Mesendoderm (in vitro differentiated cells): ENCODE data around the gene KRT8.
A peak's percentile ranks its signal among the peaks of the same experiment; 100 is the strongest.

Experiments used
- DNase-seq: peaks from one replicate; pipeline ENCODE4 v3.0.0; 2013
- H2AK5ac ChIP-seq: 2 replicates; pipeline ENCODE4 v1.6.1; 2013; ENCODE audit warnings: low read length, inconsistent platforms
- H2BK120ac ChIP-seq: 2 replicates; pipeline ENCODE4 v1.6.1; 2013; ENCODE audit warnings: low read depth, mild to moderate bottlenecking, low read length, moderate library complexity, mixed read lengths
- H2BK15ac ChIP-seq: replicated peaks from 2 replicates; pipeline ENCODE4 v1.6.1; 2013; ENCODE audit warnings: low read depth, mild to moderate bottlenecking, moderate library complexity
- H2BK5ac ChIP-seq: 2 replicates; pipeline ENCODE4 v1.6.1; 2013; ENCODE audit warnings: low read length, inconsistent platforms
- H3K18ac ChIP-seq: 2 replicates; pipeline ENCODE4 v1.6.1; 2013; ENCODE audit warnings: mild to moderate bottlenecking, low read length, mixed read lengths
- H3K23ac ChIP-seq: one replicate; pipeline ENCODE4 v1.6.1; 2013; ENCODE audit warnings: low read length
- H3K27ac ChIP-seq: 2 replicates; pipeline ENCODE4 v1.5.1; 2013; ENCODE audit warnings: low read depth, mild to moderate bottlenecking, inconsistent platforms, low read length, moderate library complexity
- H3K27me3 ChIP-seq: 2 replicates; pipeline ENCODE4 v1.6.1; 2013; ENCODE audit warnings: low read length, control low read depth, mild to moderate bottlenecking, inconsistent platforms; ENCODE audit not compliant: insufficient read depth, poor library complexity
- H3K36me3 ChIP-seq: 2 replicates; pipeline ENCODE4 v1.6.1; 2013; ENCODE audit warnings: low read length, inconsistent platforms; ENCODE audit not compliant: control insufficient read depth, insufficient read depth
- H3K4ac ChIP-seq: one replicate; pipeline ENCODE4 v1.6.1; 2013; ENCODE audit warnings: low read depth, mild to moderate bottlenecking, low read length, moderate library complexity
- H3K4me1 ChIP-seq: 2 replicates; pipeline ENCODE4 v1.6.1; 2013; ENCODE audit warnings: low read depth, low read length, inconsistent platforms; ENCODE audit not compliant: control insufficient read depth
- H3K4me2 ChIP-seq: 2 replicates; pipeline ENCODE4 v1.6.1; 2013; ENCODE audit warnings: low read length
- H3K4me3 ChIP-seq: 2 replicates; pipeline ENCODE4 v1.5.1; 2013; ENCODE audit warnings: mild to moderate bottlenecking, low read length
- H3K56ac ChIP-seq: one replicate; pipeline ENCODE4 v1.6.1; 2013; ENCODE audit warnings: low read length
- H3K79me1 ChIP-seq: 2 replicates; pipeline ENCODE4 v1.6.1; 2013; ENCODE audit warnings: low read length, inconsistent platforms
- H3K79me2 ChIP-seq: 2 replicates; pipeline ENCODE4 v1.6.1; 2013; ENCODE audit warnings: mild to moderate bottlenecking, low read length; ENCODE audit not compliant: control insufficient read depth, insufficient read depth
- H3K9ac ChIP-seq: 2 replicates; pipeline ENCODE4 v1.6.1; 2013; ENCODE audit warnings: low read length, inconsistent platforms
- H4K5ac ChIP-seq: one replicate; pipeline ENCODE4 v1.6.1; 2013; ENCODE audit warnings: low read length
- H4K8ac ChIP-seq: one replicate; pipeline ENCODE4 v1.6.1; 2013; ENCODE audit warnings: low read depth, mild to moderate bottlenecking, control low read depth, low read length, moderate library complexity
- whole genome bisulfite sequencing: extraction: QIAGEN DNeasy Blood & Tissue Kit; methylation state at CpG from one replicate; pipeline ENCODE4 v1.1.7; 2013; ENCODE audit warnings: low lambda C conversion rate, missing lambda C conversion rate; ENCODE audit not compliant: insufficient coverage; ENCODE audit errors: extremely low coverage; 5-methylcytosine and 5-hydroxymethylcytosine counted together

KRT8 gene

DNA sequence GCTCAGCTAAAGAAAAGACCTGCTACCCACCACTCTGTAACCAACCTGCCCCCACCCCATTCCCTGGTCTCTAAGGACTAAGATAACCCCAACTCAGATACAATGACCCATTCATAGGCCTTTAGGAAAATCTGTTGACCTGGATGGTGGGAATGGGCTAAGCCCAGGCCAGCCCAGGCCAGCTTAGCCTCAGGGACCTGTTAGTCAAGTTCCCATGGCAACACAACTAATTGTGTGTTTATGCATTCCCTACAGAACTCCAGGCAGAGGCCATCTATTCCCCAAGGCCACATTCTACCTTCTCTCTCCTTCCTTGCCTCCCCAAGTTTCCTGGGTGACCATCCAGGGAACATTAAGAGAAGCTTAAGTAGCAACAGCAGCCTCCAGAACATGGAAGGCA is 16.1 kb upstream of the KRT8 start:
- Histone ChIP-seq H3K4me1 (peaks cover 20% of the 10 kb centered on the region), H3K18ac (no peak overlapping the region), H2AK5ac (no peak overlapping the region), H2BK120ac (no peak overlapping the region), H3K27me3 (no peaks in the 10 kb centered on the region), H3K9ac (no peak overlapping the region), H4K5ac (no peak overlapping the region), H3K4ac (no peak overlapping the region), H3K56ac (no peak overlapping the region), H3K27ac (no peak overlapping the region), H3K36me3 (no peaks in the 10 kb centered on the region), H3K23ac (no peak overlapping the region), H2BK5ac (peak overlapping the region; percentile 10), H3K4me2 (no peak overlapping the region), H3K4me3 (no peak overlapping the region), H3K79me1 (no peaks in the 10 kb centered on the region), H3K79me2 (no peaks in the 10 kb centered on the region), H4K8ac (no peak overlapping the region), H2BK15ac (no peak overlapping the region)
- peak; percentile 96 for DNase-seq

DNA sequence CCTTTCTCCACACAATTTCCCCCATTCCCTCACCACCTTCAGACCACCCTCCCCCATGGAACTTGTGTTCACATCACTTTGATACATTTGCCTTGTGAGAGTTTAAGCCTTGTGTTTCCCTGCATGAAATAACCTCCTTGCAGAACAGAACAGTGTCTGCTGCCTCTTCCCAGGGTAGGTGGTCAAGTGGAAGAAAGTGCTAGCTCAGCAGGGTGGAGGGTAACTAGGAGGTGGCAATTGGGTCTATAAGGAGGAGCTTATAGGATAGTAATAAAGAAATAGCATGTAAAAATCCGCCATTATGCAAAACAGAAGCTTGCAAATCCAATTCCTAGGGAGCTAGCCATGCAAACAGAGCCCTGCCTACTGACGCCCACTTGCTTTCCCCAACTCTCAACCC is 13.9 kb upstream of the KRT8 start:
- Histone ChIP-seq H3K56ac (no peak overlapping the region), H3K4me3 (no peak overlapping the region), H3K36me3 (no peaks in the 10 kb centered on the region), H2AK5ac (no peak overlapping the region), H3K9ac (no peak overlapping the region), H4K8ac (no peak overlapping the region), H3K27ac (peak overlapping the region; percentile 29), H3K23ac (no peak overlapping the region), H3K18ac (no peak overlapping the region), H3K4me2 (no peak overlapping the region), H2BK15ac (no peak overlapping the region), H3K27me3 (no peaks in the 10 kb centered on the region), H3K79me2 (no peaks in the 10 kb centered on the region), H3K4me1 (peaks cover 5% of the 10 kb centered on the region), H4K5ac (no peak overlapping the region), H2BK120ac (no peak overlapping the region), H2BK5ac (no peak overlapping the region), H3K4ac (no peak overlapping the region), H3K79me1 (no peaks in the 10 kb centered on the region)
- no CpG with 5 or more reads among the region's 2 CpGs for WGBS
- DNase-seq: no peak

DNA sequence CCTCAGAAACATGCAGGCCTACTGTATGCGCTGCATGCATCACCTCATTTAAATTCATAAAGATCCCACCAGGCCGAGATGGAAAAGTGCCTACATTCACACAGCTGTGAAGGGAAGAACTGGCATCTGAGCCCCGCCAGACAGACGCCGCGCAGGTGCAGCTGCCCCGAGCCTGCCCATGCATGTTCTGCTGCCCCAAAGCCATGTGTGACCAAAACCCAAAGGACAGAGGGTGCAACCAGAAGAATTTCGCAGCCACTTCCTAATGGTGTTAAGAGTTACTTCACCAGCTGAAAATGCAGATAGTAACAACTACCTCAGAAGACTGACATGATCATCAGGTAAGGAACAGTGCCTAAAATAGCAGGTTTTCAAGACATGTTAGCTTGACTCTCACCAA is 13.5 kb upstream of the KRT8 start:
- H2BK15ac ChIP-seq: no peak overlapping the region
- H4K5ac ChIP-seq: no peak overlapping the region
- H3K79me1 ChIP-seq: no peaks in the 10 kb centered on the region
- H2AK5ac ChIP-seq: no peak overlapping the region
- no peaks in the 10 kb centered on the region for H3K27me3 ChIP-seq
- H3K23ac ChIP-seq: no peak overlapping the region
- H3K4me3 ChIP-seq: no peak overlapping the region
- no peak overlapping the region for H3K9ac ChIP-seq
- no peaks in the 10 kb centered on the region for H3K36me3 ChIP-seq
- H2BK120ac ChIP-seq: no peak overlapping the region
- DNase-seq: peak; percentile 86
- no peak overlapping the region for H2BK5ac ChIP-seq
- no peak overlapping the region for H3K27ac ChIP-seq
- no peak overlapping the region for H3K4ac ChIP-seq
- no peak overlapping the region for H3K18ac ChIP-seq
- H4K8ac ChIP-seq: no peak overlapping the region
- peaks cover 5% of the 10 kb centered on the region for H3K4me1 ChIP-seq
- H3K4me2 ChIP-seq: no peak overlapping the region
- no peak overlapping the region for H3K56ac ChIP-seq
- H3K79me2 ChIP-seq: no peaks in the 10 kb centered on the region
- WGBS: no CpG with 5 or more reads among the region's 8 CpGs

DNA sequence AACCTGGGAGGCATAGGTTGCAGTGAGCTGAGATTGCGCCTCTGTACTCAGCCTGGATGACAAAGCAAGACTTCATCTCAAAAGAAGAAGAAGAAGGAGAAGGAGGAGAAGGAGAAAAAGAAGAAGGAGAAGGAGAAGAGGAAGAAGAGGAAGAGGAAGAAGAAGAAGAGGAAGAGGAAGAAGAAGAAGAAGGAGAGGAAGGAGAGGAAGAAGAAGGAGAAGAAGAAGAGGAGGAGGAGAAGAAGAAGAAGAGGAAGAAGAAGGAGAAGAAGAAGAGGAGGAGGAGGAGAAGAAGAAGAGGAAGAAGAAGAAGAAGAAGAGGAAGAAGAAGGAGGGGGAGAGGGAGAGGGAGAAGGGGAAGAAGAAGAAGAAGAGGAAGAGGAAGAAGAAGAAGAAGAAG is 12.9 kb upstream of the KRT8 start:
- Histone ChIP-seq H3K27ac (no peak overlapping the region), H3K9ac (no peak overlapping the region), H2BK15ac (no peak overlapping the region), H3K4me3 (no peak overlapping the region), H2BK120ac (no peak overlapping the region), H2AK5ac (no peak overlapping the region), H3K27me3 (no peaks in the 10 kb centered on the region), H3K79me1 (no peaks in the 10 kb centered on the region), H4K8ac (no peak overlapping the region), H3K4ac (no peak overlapping the region), H3K4me1 (peaks cover 5% of the 10 kb centered on the region), H3K4me2 (no peak overlapping the region), H3K79me2 (no peaks in the 10 kb centered on the region), H3K23ac (no peak overlapping the region), H2BK5ac (no peak overlapping the region), H3K56ac (no peak overlapping the region), H3K36me3 (no peaks in the 10 kb centered on the region), H4K5ac (no peak overlapping the region), H3K18ac (no peak overlapping the region)
- no CpG with 5 or more reads among the region's 1 CpG for WGBS
- no peak for DNase-seq

DNA sequence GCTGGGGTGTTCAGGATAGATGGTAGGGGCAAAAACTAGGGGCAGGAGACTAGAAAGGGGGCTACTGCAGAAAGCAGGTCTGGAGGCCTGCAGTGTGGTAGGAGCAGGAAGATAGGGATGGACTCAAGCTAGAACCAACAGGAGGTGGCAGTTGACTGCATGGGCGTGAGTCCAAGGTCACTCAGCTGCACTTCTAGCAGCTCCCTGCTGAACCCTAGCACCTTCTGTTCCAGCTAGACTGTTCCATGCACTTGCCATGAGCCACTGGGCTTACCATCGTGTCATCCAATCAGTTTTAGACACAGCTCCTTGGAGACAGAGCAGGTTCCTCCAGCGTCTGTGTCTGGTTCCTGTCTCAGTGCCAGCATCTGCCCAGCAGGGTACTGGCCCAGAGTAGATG is 11.3 kb upstream of the KRT8 start:
- no peak overlapping the region for H2BK15ac ChIP-seq
- no peak overlapping the region for H3K4ac ChIP-seq
- DNase-seq: no peak
- no peak overlapping the region for H3K9ac ChIP-seq
- no peak overlapping the region for H3K4me3 ChIP-seq
- no peak overlapping the region for H3K27ac ChIP-seq
- no peaks in the 10 kb centered on the region for H3K36me3 ChIP-seq
- no peak overlapping the region for H4K8ac ChIP-seq
- H2BK5ac ChIP-seq: no peak overlapping the region
- peaks cover 2% of the 10 kb centered on the region for H3K4me1 ChIP-seq
- H3K23ac ChIP-seq: no peak overlapping the region
- no peaks in the 10 kb centered on the region for H3K79me1 ChIP-seq
- no peak overlapping the region for H4K5ac ChIP-seq
- no peaks in the 10 kb centered on the region for H3K27me3 ChIP-seq
- H2AK5ac ChIP-seq: peak overlapping the region; percentile 43
- H2BK120ac ChIP-seq: no peak overlapping the region
- H3K56ac ChIP-seq: no peak overlapping the region
- no peak overlapping the region for H3K4me2 ChIP-seq
- H3K18ac ChIP-seq: no peak overlapping the region
- WGBS: no CpG with 5 or more reads among the region's 3 CpGs
- H3K79me2 ChIP-seq: no peaks in the 10 kb centered on the region

DNA sequence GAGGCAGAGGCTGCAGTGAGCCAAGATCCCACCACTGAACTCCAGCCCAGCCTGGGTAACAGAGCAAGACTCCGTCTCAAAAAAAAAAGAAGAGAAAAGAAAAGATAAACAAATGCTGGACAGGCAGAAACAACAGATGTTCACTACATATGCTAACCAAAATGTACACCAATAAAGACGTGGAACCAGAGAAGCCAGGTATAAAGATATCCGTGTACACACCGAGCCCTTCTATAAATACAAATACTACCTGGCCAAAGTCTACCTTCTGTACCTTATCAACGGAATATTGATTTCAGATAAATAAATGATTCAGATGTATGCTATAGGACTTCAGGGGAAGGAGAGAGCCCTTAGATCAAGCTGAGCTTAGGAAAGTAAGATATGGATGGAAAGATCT is 10.8 kb upstream of the KRT8 start:
- no peak overlapping the region for H2AK5ac ChIP-seq
- no peak overlapping the region for H4K8ac ChIP-seq
- no peak overlapping the region for H3K4me3 ChIP-seq
- no peaks in the 10 kb centered on the region for H3K79me1 ChIP-seq
- no peaks in the 10 kb centered on the region for H3K4me1 ChIP-seq
- no peak overlapping the region for H3K4ac ChIP-seq
- no peak overlapping the region for H3K27ac ChIP-seq
- H3K27me3 ChIP-seq: no peaks in the 10 kb centered on the region
- H3K79me2 ChIP-seq: no peaks in the 10 kb centered on the region
- H3K23ac ChIP-seq: no peak overlapping the region
- no peak overlapping the region for H2BK5ac ChIP-seq
- H3K36me3 ChIP-seq: no peaks in the 10 kb centered on the region
- no CpG with 5 or more reads among the region's 5 CpGs for WGBS
- no peak overlapping the region for H3K18ac ChIP-seq
- H4K5ac ChIP-seq: no peak overlapping the region
- no peak overlapping the region for H2BK120ac ChIP-seq
- DNase-seq: no peak
- H3K4me2 ChIP-seq: no peak overlapping the region
- H3K9ac ChIP-seq: no peak overlapping the region
- no peak overlapping the region for H3K56ac ChIP-seq
- no peak overlapping the region for H2BK15ac ChIP-seq
